Suppressor macrophage treated with lipopolysaccharide for 1 hour (primary cell): ENCODE data around the gene CCSER1.

Source experiments
- DNase-seq, 3 donors: peaks; one replicate each; pipeline ENCODE4 v3.0.0-alpha.2; 2020 to 2022

CCSER1 gene

DNA sequence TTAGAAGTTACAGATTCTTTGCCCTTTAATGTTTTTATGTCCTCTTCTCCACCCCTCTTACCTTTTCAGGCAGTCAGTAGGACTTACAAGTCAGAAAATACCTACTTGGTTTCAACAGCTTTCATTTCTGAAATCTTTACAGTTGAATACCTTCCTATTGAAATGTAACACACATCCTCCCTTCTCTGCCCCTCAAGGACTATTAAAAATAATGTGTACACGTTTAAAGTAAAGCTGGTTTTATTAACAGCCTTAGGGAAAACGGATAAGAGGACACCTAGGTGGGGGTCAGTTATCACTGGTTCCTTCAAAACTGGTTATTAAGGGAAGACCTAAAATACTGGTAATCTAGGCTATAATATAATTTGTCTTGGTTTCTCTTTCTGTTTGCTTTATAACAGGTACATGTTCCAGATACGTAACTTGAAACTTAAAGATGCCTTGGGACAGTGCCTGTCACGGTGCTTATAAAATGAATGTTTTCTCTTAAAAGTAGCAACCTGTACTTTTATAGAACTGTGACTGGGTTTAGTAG lies 1.8 kb downstream of the CCSER1 start:
- DNase-seq: no peak

DNA sequence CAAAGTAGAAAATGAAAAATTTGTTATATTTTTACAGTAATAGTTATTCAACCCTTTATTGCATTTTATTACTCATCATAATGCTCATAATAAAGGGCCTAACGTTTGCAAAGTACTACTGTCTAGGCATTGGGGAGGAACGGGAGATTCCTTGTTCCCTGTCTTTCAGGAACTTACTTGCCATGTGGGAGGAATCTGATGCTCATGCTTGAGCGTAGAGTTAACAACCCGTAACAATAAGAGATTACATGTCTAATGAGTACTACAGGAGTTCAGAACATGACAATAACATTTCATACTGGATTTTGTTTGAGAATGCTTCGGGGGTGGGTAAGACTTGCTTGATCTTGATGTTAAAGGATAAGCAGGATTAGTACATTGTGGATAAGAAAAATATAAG lies 2.9 kb downstream of the CCSER1 start:
- DNase-seq: no peak

DNA sequence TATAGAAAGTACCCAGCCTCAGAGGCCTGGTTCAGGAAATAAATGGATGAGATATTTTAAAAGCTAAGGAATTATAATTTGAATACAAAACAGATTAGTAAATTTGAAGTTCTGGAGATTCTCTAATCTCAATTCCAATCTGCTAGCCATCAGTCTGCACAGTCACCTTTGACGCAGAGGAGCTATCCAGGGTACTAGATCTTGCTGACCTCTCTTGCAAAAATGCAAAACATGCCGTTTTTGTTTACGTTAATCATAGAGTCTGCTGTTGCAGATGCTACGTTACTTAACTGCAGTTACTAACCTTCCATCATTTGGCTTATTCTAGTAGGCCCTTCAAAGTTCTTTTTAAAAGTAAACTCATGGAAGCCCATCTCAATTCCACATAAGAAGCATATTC lies 10.4 kb downstream of the CCSER1 start:
- no peak for DNase-seq

DNA sequence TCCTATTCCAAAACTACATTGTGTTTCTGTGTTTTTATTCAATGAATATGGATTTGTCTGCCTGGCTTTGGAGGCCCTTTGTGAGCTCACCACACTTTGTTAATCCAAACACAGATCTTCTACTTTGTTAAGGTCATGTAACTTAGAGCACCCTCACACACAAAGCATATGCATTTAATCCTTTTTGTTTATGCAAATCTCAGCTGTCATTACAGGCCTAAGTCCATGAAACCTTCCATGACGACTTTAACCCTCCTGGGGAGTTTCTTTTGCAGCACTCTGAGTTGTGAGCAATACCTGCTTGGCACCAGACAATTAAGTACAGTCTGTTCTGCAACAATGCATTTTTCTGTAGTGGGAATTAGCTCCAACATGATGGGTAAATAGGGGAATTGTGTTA lies 14.9 kb downstream of the CCSER1 start:
- no peak for DNase-seq

DNA sequence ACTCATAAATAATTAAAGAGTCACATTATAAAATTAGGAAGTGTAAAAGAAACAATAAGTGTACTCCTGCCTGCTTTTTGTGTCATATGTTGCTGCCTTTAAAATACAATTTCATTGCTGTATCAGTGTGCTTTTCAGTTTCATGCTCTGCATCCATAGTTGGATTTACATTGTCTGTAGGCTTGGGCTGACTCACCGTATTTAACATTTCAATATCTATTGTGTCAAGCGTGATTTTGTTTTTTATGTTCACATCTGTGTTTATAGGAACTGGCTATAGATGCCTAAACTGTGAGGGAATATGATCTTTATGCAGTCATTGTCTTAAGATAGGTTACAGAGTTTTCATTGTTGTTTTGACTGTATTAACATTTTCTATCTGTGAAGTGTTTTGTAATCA lies 18.1 kb downstream of the CCSER1 start:
- DNase-seq: no peak

DNA sequence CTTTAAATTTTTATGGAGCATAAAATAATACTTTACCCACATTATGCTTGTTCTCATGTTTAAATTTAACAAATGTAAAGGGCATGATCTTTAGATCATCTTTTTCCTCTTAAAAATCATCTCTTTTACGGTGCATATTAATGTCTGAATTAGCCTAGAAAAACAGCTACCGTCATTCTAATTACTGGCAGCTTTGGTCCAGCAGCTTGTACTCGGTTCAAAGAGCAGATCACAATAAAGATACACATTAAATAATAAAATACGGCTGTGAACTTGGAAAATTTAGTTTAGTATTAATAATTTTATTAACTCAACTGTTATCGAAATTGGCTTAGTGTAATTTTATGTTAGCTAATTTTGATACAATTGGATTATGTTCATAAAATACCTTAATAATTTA lies 19.1 kb downstream of the CCSER1 start:
- DNase-seq: no peak

DNA sequence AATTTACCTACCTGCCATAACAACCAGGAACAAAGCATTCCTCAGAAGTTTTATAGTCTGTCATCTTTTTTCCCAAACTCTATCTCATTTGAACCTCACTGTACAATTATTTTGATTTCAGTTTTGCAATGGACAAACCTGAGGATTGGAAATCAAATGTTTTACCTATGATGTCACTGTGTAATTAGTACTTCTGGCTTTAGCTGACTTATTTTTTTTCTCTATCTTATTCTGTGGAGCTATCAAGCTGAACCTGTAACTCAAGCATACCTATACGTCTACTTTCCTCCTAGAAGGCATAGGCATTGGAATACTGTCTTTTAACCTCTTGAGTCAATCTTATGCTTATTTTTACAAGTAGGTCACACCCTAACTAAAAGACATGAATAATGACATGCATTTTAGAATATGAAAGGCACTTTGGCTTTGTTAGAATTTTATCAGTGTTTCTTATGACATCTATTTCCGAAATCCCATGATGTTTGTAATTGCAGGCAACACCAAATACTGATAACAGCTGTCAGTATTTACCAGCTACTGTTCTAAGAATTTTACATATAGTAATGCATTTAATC lies 21.5 kb downstream of the CCSER1 start:
- no peak for DNase-seq

DNA sequence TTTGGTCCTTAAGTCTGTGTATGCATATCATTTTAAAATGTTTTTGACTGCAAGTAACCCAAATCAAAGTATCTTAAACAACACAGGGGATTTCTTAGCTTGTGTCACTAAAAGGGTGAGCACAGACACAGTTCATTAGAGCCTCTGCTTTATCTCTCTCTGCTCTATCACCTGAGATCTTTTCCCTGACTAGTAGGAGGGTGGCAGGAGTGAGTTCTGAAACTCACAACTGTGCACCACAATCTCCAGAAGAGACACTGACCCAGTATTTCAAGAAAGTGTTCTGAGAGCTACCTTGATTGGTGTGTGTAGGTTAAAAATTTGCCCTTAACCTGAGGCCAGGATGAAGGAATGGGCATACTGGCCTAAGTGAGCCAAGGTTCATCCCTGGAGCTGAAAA lies 24.8 kb downstream of the CCSER1 start:
- DNase-seq: no peak

DNA sequence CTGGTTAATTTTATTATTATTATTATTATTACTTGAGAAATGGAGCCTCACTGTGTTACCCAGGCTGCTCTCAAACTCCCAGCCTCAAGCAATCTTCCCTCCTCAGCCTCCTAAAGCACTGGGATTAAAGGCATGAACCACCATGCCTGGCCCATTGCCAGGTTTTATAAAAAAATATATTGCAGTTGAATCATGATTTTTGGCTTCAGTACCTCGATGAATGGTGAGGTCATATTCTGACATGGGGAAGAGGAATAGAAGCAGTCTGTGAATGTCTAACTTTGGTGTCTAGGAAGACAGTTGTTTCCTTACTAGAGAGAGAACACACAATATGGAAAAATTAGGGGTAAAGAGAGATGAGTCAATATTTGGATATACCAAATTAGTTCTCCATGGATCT lies 32.0 kb downstream of the CCSER1 start:
- DNase-seq: no peak

DNA sequence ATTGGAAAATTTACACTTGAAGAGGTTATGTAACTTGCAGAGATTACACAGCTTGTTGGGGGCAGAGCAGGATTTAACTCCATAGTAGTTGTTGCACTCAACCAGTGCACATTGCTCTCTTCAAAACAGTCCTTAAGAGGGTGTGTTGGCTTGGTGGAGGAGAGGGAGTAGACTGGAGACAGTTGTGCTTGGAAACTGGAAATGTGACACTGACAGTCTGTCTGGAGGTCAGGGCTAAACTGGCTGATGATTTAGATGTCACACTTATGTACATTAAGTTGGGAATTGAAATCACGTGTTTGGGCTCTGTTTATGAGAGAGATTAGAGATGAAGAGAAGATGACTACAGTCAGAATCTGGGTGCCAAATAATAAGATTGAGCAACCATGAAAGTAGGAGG lies 32.9 kb downstream of the CCSER1 start:
- DNase-seq: no peak

DNA sequence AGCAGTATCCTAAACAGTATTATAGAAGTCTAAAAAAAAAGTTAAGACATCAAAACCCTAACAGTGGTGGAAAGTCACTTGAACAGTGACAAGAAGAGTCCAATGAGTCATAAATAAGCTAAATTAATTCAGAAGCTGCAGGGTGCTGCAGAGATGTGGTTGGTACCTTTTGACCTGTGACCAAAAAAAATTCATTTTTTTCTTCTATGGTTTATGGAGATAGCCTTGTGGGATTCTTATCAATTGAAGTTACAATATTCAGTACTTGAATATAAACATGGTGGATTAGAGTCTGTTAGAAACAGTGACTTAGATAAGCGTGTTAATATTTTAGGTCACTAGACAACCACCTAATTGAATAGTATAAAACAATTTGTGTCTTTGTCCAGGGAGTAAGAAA lies 35.4 kb downstream of the CCSER1 start:
- DNase-seq: no peak

DNA sequence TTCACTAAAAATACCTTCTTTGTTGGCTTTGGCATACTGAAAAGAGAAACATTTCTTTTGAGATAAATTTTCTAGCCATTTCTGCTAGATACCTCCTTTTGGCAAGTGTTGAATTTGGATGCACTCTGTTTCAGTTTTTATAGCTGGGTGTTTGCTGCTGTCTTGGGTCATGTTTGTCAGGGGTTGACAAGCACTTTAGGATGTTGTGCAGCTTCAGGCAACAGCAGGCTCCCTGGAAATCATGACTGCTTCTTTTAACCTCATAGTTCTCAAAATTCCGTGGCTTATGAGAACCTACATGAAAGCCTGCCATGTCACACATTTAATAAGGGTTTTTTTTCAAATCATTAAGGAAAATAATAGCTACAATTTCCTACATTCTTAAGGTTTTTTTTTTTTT lies 36.7 kb downstream of the CCSER1 start:
- DNase-seq: no peak

DNA sequence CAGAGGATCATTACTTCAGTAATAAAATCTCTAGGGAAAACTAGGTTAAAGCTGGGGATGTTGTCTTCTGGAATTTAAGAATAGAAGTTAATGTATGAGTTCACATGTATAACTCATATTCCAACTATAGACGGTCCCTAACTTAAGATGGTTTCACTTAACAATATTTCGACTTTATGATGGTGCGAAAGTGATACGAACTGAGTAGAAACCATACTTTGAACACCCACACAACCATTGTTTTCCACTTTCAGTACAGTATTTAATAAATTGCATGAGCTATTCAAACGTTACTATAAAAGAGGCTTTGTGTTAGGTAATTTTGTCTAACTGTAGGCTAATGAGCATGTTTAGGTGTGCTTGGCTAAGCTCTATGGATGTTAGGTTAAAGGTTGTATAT lies 38.7 kb downstream of the CCSER1 start:
- DNase-seq: no peak

DNA sequence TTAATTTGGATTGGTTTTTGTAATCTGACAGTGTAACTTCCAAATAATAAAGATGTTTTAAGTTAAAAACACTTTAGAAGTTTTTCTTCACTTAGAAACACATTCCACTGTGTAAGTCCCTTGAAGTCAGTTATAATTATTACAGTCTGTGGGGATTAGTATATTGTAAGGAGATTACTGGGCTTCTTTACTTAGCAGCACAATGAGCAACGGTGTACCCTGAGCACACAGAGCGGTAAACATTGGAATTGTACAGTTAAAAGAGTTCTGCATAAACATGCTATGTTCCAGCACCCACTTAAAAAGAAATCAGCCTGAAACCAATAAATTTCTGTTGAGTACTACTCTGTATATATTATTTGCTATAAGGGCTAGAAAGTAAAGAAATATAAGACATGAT lies 44.3 kb downstream of the CCSER1 start:
- no peak for DNase-seq

DNA sequence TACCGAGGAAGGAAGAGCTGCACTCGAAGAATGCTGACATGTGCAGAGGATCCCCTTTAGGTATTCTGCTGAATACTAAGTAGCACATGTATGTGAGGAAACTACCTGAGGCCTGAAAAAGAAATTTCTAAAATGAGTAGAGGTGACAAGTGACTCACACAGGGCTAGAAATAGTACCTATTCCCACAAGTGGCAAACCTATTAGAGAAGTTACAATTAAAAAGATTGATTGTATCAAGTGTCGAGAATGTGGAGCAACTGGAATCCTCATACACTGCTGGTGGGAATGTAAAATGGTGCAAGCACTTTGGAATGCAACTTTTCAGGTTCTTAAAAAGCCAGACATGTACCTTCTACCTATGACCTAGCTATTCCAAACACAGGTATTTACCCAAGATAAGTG lies 47.4 kb downstream of the CCSER1 start:
- no peak for DNase-seq

DNA sequence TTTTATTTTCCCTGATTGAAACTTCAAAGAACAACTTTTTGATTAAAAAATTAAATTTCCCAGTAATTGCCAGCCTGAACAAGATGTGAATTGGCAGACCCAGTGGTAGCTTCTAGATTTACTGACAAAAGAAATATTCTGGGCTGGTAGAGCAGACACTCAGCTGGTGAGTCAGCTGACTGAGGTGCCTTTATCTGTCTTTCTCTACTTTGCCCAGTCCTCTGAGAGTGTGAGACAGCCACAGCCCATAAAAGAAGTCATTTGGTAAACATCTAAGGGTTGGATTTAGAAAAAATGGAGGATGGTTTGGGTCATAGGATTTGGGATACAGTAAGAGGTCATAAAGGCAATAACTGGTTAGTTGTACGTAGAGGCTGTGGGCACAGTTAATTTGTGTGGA lies 54.5 kb downstream of the CCSER1 start:
- no peak for DNase-seq

DNA sequence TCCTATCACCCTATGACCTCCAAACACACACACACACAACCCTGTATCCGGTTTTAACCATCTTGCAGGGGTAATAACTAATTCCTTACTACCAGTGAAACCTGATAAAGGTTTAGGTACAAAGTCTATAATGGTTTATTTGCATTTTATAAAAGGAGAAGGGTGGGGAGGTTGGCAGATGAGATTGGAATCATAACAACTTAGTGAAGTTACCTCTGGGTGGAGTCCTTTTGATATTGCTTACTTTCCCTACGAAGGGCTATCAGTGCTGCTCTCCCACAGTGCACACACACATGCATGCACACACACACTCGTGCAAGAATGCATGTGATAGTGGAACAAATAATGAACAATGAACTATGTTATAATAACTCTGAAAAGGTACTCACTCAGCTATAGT lies 56.1 kb downstream of the CCSER1 start:
- DNase-seq: no peak

DNA sequence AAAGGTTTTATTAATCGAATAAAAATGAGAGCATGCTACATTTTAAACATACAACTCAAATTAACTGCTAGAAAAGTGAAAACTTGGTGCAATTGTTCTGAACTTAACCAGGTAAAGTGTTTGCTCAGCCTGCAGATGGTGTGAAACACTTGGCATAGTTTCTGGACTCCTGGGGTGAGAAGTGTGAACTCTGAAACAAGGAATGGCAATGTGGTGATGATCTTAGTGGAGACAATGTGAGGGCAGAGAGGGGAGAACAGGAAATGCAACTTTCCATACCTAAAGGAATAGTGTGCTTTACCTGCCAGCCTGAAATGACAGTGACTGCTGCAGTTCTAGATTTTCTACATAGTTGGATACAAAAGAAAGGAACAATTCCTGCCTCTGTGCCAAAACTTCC lies 57.4 kb downstream of the CCSER1 start:
- no peak for DNase-seq

DNA sequence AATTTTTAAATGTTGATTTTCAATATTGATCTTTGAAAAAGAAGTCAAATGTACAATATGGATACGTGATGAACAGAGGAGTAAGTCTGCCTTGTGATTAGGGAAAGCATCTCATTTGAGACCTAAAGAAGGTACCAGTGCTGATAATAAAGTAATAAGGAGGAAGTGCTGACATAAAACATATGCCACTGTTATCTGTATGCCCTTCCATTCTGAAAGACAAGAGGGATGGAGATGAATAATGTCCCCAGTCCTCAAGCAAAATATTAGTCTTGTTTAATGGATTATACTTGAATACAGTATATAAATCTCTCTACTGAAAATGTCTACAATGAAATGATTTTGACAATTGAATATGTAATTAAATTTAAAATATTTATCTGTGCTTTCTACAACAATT lies 58.2 kb downstream of the CCSER1 start:
- no peak for DNase-seq

DNA sequence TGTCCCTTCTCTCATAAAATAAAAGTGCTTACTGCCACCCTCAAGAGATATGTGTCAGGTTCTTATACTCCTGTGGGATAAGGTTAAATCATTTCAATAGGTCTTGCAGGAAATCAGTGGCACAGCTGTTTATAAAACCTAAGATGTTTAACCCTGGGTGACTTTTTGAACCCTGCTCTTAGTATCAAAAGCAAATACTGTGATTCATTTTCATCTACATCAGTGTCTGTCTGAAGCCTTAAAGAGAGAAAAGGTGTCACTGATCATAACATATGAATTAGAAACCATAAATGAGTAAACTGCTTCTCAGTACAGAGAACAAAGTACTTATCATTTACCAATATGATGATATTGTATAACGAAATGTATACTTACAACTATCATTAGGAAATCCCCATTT lies 59.0 kb downstream of the CCSER1 start:
- DNase-seq: no peak

DNA sequence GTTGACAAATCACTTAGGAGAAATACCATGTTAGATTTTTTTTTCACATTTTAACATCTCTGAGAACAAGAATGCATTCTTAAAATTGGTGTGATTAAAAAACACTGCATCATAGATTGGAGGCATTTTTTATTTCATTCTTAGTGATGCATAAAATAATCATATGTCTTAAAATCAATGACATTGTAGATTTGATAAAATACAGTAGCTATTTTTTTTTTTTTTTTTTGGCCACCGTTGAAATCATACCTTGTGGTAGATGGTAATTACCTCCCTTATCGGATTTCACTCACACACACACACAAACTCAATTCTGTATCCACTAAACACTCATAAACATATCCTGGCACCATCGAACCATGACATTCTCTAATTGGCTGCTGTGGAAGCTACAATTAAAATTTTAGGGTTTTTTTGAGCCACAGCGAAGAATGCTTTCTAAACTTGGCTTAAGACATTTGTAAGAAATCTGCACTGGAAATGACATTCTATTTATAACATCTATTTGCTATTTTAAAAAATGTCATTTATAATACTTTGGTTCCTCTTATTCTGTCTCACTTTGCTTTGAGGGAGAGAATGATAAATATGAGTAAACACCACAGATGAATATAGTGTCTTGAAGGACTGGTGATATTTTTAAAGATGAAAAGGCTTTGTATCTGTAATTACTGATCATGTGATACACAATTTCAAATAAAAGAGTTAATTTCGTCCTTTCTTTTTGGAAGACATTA lies 60.1 kb downstream of the CCSER1 start:
- no peak for DNase-seq

DNA sequence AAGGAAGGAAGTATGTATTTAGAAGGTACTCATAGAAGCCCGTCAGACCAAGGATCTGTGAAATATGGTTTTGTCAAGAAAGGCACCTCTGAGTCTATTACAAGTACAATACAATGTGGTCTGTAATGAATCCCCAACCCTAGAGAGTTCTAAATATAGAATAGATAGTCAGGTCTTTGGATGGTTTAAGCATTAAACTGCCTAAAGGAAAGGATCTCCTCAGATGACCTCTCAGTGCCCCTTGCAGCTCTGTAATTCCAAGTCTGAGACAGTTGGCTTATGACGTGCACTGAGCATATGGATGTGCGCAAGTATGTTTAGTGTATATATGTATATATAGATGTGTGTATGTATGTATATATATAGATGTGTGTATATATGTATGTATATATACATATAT lies 62.0 kb downstream of the CCSER1 start:
- no peak for DNase-seq

DNA sequence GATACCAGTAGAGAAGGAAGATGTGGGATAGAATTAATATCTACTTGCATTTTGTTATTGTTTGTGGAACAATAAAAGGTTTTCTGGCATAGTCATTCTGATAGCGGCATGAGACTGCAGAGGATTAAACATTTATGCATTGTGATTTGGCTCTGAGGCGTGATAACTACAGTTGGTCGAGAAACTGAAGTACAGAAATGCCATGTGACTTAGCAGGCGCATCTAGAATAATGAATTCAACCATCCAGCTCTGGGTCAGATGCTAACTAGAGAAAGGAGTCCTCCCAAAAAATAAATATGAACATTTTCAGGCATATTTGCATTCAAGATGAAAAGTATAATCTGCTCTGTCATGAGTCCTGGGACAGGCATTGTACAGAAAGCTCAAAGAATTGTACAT lies 62.8 kb downstream of the CCSER1 start:
- no peak for DNase-seq

DNA sequence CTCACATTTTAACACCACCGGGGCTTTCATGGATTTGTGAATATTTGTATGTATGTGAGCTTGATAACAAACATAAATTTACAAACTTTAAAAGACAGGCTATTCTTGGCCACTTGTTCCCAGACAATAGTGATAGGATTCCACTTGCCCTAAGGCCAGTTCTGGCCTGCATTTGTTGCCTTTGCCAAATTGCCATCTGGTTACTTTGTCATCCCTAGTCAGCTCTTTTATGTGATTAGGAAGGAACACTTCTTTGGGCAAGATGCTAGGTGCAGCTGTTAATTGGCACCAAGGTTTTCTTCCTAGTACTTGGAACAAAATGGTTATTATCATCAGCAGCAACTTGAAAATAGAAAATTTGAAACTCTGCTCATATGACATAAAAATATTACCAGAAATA lies 63.3 kb downstream of the CCSER1 start:
- no peak for DNase-seq
